Panc1 (cell line): ENCODE measurements around the gene CNOT4.

Experiments
- TCF7L2 ChIP-seq: IDR thresholded peaks from 2 replicates; pipeline ENCODE4 v1.6.1; 2011; ENCODE audit warnings: mild to moderate bottlenecking, low read depth, low read length, inconsistent platforms
- TF ChIP-seq, protein P1 (sequence below): fragments of 450-650 bp; IDR thresholded peaks from 2 replicates; pipeline ENCODE4 v1.5.1; 2017; ENCODE audit warnings: mild to moderate bottlenecking
- TF ChIP-seq, protein P2 (sequence below), 2 experiments: IDR thresholded peaks; 2 replicates each; pipeline ENCODE4 v1.6.1; 2011 to 2012; ENCODE audit warnings: low read depth in 2 of 2, control low read depth in 1 of 2, low read length in 1 of 2, mild to moderate bottlenecking in 1 of 2, moderate library complexity in 1 of 2; ENCODE audit not compliant: insufficient read depth in 1 of 2

DNA sequence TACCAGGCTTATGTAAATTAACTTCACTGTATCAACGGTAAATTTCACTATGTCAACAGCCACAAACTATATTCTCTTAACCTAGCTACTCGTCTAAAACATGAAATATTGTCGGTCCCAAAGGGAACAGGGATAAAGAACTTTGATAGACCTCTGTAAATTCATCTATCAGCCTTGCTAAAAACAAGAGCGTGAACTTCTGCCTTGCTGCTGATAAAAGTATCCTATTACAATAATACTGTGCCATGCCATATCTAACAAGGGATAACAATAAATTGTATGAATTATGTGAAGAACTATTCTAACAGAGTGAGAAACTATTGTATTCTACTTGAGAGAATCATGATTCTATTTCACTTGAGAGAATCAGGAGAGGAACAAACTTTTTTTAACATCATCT lies 117.2 kb downstream of the CNOT4 start:
- TF ChIP-seq, protein P1, sequence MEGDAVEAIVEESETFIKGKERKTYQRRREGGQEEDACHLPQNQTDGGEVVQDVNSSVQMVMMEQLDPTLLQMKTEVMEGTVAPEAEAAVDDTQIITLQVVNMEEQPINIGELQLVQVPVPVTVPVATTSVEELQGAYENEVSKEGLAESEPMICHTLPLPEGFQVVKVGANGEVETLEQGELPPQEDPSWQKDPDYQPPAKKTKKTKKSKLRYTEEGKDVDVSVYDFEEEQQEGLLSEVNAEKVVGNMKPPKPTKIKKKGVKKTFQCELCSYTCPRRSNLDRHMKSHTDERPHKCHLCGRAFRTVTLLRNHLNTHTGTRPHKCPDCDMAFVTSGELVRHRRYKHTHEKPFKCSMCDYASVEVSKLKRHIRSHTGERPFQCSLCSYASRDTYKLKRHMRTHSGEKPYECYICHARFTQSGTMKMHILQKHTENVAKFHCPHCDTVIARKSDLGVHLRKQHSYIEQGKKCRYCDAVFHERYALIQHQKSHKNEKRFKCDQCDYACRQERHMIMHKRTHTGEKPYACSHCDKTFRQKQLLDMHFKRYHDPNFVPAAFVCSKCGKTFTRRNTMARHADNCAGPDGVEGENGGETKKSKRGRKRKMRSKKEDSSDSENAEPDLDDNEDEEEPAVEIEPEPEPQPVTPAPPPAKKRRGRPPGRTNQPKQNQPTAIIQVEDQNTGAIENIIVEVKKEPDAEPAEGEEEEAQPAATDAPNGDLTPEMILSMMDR = no peak
- no peak for TF ChIP-seq TCF7L2
- TF ChIP-seq, protein P2, sequence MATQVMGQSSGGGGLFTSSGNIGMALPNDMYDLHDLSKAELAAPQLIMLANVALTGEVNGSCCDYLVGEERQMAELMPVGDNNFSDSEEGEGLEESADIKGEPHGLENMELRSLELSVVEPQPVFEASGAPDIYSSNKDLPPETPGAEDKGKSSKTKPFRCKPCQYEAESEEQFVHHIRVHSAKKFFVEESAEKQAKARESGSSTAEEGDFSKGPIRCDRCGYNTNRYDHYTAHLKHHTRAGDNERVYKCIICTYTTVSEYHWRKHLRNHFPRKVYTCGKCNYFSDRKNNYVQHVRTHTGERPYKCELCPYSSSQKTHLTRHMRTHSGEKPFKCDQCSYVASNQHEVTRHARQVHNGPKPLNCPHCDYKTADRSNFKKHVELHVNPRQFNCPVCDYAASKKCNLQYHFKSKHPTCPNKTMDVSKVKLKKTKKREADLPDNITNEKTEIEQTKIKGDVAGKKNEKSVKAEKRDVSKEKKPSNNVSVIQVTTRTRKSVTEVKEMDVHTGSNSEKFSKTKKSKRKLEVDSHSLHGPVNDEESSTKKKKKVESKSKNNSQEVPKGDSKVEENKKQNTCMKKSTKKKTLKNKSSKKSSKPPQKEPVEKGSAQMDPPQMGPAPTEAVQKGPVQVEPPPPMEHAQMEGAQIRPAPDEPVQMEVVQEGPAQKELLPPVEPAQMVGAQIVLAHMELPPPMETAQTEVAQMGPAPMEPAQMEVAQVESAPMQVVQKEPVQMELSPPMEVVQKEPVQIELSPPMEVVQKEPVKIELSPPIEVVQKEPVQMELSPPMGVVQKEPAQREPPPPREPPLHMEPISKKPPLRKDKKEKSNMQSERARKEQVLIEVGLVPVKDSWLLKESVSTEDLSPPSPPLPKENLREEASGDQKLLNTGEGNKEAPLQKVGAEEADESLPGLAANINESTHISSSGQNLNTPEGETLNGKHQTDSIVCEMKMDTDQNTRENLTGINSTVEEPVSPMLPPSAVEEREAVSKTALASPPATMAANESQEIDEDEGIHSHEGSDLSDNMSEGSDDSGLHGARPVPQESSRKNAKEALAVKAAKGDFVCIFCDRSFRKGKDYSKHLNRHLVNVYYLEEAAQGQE (IDR thresholded peaks at IDR 0.05; ENCODE audit: insufficient read depth in 1 of 2, low read depth in 2 of 2, low read length in 1 of 2) = no peak
